C4-2B (cell line): ENCODE results near the gene SACS.

Experiments
- ZFX ChIP-seq: fragments of 450-650 bp; IDR thresholded peaks from 2 replicates; pipeline ENCODE4 v1.6.1; 2017
- TF ChIP-seq, protein P1 (sequence below): fragments of 450-650 bp; conservative IDR thresholded peaks from 2 replicates; pipeline ENCODE4 v1.5.1; 2017; ENCODE audit warnings: mild to moderate bottlenecking

DNA sequence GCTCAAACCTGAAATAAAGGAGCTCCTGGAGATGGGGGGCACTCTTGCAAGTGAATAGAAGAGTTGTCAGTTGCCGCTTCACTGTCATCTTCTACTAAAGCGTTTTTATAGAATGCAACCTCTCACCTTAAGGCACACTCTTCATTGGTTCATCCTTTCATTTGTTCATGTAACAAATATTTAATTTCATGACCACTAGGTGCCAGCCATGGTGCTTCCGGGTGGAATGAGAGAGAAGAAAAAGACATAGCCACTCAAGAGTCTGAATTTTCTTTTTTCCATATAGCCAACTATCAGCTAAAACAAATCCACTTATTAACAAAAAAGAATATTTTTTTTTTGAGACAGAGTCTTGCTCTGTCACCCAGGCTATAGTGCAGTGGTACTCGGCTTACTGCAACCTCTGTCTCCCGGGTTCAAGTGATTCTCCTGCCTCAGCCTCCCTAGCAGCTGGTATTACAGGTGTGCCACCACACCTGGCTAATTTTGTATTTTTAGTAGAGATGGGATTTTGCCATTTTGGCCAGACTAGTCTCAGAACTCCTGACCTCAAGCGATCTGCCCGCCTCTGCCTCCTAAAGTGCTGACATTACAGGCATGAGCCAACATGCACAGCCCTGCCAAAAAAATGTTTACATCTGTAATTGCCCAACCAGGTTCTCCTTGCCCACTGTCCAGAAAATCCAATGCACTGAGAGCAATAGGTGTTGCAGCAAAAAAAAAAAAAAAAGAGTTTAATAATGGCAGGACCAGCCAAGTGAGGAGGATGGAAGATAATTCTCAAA, 22.1 kb upstream of the SACS start:
- TF ChIP-seq, protein P1, sequence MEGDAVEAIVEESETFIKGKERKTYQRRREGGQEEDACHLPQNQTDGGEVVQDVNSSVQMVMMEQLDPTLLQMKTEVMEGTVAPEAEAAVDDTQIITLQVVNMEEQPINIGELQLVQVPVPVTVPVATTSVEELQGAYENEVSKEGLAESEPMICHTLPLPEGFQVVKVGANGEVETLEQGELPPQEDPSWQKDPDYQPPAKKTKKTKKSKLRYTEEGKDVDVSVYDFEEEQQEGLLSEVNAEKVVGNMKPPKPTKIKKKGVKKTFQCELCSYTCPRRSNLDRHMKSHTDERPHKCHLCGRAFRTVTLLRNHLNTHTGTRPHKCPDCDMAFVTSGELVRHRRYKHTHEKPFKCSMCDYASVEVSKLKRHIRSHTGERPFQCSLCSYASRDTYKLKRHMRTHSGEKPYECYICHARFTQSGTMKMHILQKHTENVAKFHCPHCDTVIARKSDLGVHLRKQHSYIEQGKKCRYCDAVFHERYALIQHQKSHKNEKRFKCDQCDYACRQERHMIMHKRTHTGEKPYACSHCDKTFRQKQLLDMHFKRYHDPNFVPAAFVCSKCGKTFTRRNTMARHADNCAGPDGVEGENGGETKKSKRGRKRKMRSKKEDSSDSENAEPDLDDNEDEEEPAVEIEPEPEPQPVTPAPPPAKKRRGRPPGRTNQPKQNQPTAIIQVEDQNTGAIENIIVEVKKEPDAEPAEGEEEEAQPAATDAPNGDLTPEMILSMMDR = peak; percentile 74
- TF ChIP-seq ZFX = no peak
